Suppressor macrophage (primary cell): ENCODE results near the gene FSCN2.

Experiments used
- DNase-seq, 4 experiments: peaks; one replicate each; pipeline ENCODE4 v3.0.0-alpha.2; 2020 to 2022

Gene FSCN2

DNA sequence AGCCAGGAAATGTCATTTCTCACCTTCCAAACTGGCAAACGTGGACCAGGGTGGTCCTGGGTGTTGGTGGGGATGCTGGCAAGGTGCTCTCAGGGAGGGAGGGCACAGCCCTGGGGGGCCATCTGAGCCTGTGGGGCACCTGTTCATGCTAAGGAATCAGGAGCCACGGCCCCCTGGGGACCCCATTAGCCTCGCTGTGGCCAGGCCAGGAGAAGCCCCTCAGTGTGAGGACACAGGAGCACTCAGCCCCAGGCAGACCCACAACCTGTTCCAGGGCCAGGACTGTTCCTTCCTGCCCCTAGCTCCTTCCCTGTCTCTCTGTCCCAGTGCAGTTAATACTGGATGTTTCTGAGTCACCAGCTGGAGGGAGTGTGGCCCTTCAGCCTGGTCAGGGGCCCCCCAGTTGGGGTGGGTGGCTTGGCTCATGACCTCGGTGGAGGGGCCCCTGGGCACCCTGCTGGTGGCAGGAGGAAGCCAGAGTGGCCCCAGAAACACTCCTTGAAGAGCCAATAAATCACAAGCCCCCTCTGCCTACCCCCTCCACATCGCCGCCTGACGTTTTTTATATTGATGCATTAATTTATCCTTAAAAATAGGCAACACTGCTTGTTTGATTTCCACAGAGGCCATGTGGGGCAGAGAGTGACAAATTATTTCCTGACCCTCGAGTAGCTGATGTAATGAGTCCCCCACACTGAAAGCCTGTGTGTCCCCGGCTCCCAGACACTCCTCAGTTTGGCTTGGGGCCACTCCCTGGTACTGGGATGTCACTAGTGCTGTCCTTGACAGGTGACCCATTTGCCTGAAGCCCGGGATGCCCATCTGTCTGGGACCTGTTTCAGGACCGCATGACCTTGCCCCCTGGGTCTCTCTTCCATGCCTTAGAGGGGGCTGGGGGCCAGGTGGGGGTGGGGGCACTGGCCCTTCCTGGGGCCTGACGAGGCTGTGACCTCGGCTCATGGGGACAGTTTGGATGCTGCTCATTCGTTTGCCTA lies 37.9 kb upstream of the FSCN2 start:
- no peak for DNase-seq

DNA sequence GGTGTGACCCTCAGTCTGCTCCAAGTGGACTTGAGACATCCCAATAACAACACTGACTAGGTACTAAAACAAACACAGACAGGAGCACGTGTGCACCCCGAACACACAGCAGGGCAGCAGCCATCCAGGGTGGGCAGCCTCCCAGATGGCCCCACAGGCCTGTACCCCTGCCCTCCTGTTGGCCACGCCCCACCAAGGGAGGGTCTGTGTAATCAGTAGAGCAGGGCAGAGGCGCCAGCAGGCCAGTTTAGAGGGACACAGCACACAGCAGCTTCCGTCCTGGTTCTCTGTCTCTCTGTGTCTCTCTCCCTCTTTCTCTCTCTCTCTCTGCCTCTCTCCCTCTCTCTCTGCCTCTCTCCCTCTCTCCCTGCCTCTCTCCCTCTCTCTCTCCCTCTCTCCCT lies 37.0 kb upstream of the FSCN2 start:
- no peak for DNase-seq

DNA sequence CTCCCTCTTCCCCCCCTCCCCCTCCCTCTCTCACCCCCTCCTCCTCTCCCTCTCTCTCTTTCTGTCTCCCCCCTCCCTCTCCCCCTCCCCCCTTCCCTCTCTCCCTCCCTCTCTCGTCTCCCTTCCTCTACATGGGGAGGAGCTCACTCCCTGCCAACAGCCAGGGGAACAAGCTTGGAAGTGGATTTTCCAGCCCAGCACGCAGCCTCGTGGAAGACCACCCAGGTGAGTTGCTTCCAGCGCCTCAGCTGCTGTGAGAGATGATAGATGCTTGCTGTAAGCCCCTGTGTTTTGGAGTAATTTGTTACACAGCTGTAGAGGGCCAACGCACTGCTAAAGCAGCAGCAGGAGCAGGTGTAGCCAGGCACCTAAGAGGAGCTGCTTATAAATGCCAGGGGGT lies 36.4 kb upstream of the FSCN2 start:
- DNase-seq, result no peak

DNA sequence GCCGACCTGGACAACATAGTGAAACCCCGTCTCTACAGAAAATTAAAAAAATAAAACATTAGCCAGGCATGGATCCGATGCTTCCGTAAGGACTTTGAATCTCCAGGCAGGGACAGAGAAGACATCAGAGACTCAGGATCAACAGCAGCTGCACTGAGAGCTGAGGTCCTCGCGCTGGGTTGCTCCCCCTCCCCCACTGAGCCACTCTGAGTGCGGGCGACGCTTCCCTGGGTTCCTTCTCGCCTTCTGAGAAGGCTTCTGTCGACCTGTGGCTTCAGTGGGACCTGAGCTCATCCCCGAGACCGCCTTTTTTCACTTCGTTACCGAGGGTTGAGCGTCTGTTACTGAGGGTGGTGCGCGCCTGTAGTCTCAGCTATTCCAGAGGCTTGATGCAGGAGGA lies 36.0 kb upstream of the FSCN2 start:
- no peak for DNase-seq

DNA sequence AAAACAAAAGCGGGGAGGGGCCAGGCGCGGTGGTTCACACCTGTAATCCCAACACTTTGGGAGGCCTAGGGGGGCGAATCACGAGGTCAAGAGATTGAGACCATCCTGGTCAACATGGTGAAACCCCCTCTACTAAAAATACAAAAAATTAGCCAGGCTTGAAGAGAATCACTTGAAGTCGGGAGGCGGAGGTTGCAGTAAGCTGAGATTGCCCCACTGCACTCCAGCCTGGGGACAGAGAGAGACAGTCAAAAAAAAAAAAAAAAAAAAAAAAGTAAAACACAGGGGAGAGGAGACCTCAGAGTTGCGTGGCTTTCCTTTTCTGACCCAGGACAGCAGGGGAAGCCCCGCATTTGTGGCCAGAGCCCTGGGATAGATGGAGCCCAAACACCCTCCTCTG lies 35.5 kb upstream of the FSCN2 start:
- DNase-seq, result no peak

DNA sequence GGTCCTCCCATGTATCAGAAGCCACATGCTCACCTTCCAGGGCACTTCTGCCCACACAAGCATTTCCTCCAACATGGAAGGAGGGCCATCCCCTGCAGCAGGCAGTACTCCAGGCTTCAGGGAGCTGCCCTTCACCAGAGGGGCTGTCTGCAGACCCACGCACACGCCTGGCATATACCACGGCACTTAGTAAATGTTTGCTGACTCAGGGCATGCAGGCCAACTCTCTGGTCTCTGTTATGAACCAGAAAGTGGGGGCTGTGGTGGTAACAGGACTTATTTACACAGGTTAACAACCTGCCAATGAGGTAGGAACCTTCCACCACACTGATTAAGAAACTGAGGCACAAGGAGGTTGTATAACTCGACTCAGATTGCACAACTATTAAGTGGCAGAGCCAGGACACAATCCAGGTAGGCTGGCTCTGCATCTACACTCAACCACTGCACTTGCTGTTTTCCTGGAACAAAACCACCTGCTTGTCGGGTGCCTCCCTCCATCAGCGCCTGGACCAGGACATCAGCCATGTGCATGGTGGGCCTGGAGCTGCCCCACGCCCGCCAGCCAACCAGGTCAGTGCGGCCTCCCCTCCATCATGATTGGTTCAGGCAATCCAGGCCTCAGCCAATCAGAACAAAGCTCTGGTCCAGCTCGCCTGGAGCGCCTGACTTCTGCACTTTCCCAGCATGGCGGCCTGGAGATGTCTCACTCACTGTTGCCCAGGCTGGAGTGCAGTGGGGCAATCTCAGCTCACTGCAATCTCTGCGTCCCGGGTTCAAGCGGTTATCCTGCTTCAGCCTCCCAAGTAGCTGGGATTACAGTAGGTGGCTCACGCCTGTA lies 34.8 kb upstream of the FSCN2 start:
- no peak for DNase-seq

DNA sequence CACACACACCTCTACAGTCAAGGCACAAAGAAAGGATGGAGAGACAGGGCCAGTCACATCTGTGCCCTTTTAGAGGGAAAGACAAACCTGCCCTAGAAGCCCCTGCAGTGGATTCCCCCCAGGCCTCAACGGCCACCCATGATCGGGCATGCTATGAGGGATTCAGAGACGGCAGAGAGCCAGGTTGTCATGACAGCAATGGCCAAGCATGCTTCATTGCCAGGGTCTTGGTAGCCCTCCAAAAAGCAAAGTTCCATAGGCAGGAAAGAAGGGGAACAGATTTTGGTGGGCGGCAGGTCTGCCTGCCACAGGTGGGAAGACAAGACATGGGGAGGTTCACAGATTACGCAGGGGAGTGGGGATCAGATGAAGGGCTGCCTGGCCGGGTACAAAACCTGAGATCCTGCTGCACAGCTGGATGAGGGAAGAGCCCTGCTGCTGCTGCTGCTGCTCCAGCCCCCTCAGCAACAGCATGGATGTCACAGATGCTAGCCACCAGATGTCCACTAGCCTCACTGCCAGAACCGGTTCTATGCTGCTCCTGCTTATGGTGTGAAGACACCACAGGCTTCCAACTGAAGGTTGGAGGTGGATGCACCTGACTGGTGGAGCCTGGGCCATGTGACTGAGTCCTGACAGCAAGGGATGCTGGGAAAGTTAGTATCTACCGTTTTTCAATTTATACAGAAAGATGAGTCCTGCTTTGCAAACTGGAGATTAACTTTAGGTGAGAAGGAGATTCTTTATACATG lies 33.4 kb upstream of the FSCN2 start:
- DNase-seq, result no peak

DNA sequence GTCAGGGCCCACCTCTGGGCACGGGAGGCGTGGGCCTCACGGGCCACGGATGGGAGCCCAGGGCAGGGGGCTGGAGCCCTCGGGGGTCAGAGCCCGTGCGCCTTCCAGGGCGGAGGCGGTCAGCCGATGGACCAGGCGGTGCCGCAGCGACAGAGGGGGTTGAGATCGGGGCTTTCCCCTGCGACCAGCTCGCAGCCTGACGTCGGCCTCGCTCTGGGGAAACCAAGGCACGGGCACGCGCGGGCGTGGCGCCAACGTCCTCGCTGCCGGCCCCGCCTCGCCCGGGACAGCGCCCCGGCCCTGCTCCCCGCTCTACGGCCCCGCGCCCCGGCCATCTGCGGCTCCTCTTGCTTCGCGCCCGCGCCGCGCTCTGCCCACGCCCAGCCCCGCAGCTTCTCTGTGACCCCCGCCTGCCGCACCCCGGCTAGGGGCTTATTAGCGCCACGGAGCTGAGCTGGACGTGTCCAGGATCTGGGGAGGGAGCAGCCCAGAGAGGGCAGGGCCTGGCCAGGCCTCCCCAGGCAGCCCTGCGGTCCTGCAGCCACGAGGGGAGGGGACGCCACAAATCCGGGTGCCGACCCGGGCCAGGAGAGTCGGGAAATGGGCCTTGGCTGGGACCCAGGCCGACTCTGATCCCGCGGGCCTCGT lies 29.1 kb upstream of the FSCN2 start:
- no peak for DNase-seq

DNA sequence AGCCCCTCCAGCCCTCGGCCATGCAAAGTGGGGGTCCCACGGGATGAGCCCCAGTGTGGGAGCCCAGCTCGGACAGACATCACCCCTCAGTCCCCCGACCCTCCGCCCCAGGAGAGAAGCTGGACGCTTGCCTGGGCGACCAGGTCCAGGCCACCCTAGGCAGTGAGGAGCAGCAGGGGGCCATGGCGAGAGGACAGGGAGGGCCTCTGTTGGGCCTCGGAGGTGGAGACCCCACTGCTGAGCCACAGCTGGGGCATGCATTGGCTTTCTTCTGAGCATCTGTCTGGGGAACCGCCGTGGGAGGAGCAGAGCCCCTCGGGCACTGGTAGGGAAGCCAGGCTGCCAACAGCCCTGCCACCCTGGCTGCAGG lies 28.6 kb upstream of the FSCN2 start:
- no peak for DNase-seq

DNA sequence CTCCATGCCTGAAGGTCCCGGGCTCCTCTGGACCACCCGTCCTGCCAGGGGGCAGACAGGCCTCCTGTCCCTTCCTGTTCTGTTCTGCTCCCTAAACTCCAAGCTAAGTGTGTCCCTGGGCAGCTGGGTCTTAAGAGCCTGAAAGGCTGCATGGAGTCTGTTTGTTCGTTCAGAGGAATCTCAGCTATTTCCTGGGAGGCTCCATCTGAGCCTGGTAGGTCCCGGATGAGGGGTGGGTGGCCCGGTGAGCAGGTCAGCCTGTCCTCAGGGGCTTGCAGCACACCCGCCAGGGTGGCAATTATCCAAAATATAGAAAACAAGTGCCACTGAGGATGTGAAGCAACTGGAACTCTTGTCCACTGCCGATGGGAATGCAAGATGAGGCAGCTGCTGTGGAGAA lies 28.1 kb upstream of the FSCN2 start:
- no peak for DNase-seq

DNA sequence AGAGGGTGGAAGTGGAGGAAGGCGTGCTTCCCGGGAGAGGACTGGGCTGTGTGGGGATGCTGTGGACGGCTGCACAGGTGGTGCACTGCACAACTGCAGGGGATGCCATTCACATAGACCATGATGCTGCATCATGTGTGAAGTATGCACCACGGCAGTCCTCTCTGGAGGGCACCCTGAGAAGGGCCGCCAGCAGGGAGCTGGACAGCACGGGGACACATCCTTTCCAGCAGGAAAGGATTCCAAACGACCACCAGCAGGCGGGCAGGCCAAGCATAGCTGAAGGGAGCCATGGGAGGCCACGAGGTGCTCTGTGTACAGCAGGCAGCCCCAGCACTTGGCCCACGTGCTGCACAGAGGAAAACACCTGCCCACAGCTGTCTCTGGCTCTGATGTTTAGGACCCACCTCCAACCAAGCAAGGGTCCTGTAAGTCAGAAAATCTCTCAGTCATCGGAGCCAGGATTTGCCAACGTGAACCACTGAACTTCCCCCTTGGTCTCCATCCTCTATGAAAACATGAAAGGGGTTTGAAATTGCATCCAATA lies 25.6 kb upstream of the FSCN2 start:
- no peak for DNase-seq

DNA sequence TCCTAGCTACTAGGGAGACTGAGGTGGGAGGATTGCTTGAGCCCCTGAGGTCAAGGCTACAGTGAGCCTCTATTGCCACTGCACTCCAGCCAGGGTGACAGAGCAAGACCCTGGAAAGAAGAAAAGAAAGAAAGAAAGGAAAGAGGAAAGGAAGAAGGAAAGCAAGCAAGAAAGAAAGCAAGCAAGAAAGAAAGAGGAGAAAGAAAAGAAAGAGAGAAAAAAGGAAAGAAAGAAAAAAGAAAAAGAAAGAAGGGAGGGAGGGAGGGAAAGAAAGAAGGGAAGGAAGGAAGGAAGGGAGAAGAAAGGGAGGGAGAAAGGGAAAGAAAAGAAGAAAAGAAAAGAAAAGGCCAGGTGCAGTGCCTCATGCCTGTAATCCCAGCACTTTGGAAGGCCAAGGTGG lies 24.6 kb upstream of the FSCN2 start:
- no peak for DNase-seq

DNA sequence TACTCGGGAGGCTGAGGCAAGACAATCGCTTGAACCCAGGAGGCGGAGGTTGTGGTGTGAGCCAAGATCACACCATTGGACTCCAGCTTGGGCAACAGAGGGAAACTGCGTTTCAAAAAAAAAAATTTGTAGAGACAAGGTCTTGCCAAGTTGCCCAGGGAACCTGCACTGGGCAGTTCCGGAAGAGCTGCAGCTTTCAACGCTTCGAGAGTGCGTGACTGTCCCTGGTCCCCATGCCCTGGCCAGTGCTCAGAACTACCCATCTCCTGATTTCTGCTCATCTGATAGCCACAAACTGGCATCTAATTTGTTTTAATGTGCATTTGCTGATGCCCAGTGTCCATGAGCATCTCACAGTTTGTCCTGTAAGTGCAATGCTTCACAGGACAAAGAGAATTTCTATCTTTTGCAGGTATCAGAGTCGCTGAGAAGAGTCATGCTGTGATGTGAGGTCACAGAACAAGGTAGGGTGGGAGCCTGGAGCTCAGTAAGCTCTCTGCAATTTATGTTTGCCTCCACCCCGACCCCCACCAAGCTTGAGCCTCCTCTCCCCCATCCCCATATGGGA lies 19.5 kb upstream of the FSCN2 start:
- peak in 3 of 4 experiments; percentile 48 to 60 (median 53) for DNase-seq

DNA sequence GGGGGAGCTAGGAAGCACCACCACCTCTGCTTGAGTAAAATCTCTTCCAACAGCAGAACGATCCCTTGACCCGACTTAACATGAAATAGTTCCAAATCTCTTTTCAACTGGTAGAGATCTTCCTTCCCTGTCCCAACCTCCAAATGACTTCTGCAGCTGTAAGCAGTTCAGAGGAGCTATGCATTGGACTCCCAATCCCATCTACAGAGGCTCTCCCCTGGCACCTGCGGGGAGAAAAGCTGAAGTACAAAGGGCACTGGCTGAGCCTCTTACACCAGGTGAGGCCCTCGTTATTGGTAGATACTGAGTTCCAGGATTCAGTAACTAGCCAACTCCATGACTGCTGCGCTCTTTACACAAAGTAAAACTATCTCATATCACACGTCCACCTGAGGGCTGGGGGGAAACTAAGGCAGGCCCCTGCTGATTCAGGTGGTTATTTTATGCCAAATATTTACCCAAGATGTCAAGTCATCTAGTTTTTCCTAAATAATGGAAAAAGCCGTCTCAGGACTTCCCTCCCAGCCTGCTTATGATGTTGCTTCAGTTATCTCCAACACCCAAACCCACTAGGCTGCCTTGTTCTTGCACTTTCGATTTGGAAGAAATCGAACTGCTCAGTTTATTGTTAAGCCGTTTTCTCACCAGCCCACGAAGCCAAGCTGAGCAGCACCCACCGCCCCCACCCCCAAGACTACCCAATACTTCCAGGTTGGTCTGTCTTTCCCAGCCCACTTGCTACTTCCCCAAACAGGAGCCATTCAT lies 18.8 kb upstream of the FSCN2 start:
- peak; percentile 45 to 76 (median 69) for DNase-seq

DNA sequence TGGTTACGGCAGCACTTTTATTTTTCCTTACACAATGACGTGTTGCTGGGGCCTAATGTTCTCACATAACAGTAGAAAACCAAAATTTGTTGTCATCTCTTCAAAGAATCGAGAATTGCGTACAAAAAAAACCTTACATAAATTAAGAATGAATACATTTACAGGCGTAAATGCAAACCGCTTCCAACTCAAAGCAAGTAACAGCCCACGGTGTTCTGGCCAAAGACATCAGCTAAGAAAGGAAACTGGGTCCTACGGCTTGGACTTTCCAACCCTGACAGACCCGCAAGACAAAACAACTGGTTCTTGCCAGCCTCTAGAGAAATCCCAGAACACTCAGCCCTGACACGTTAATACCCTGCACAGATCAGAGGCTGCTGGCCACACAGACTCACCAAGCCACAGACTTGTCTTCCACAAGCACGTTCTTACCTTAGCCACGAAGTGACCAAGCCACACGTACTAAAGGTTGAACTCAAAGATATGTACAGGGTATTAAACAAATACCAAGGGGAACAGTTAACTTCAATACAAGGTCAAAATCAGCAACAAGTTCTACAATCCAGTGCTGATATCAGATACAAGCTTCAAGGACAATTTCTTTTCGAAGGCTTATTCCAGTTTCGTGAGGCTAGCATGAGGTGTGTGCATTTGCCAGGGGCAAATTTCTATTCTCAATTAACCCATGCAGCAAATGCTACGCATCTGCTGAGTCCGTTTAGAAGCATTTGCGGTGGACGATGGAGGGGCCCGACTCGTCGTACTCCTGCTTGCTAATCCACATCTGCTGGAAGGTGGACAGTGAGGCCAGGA lies 18.0 kb upstream of the FSCN2 start:
- DNase-seq, result no peak

DNA sequence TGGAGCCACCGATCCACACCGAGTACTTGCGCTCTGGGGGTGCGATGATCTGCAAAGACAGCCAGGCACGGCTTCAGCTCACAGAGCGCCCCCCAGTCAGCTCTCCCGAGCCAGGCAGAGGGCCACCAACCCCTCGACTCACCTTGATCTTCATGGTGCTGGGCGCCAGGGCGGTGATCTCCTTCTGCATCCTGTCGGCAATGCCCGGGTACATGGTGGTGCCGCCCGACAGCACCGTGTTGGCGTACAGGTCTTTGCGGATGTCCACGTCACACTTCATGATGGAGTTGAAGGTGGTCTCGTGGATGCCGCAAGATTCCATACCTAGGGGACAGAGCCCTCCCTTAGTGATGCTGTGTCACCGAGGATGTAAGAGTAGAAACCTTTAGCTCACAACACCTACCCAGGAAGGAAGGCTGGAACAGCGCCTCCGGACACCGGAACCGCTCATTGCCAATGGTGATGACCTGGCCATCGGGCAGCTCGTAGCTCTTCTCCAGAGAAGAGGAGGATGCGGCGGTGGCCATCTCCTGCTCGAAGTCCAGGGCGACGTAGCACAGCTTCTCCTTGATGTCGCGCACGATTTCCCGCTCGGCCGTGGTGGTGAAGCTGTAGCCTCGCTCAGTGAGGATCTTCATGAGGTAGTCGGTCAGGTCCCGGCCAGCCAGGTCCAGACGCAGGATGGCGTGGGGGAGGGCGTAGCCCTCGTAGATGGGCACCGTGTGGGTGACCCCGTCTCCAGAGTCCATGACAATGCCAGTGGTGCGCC lies 17.2 kb upstream of the FSCN2 start:
- DNase-seq, result peak in 3 of 4 experiments; percentile 42 to 64 (median 47)

DNA sequence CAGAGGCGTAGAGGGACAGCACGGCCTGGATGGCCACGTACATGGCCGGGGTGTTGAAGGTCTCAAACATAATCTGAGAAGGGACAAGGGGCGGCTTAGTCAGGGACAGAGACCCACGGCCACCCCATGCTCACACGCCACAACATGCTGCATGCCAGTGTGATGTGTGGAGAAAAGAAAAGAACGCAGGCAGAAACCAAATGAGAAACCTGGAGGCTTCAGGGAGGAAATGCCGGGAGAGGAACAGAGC lies 16.7 kb upstream of the FSCN2 start:
- DNase-seq, result no peak

DNA sequence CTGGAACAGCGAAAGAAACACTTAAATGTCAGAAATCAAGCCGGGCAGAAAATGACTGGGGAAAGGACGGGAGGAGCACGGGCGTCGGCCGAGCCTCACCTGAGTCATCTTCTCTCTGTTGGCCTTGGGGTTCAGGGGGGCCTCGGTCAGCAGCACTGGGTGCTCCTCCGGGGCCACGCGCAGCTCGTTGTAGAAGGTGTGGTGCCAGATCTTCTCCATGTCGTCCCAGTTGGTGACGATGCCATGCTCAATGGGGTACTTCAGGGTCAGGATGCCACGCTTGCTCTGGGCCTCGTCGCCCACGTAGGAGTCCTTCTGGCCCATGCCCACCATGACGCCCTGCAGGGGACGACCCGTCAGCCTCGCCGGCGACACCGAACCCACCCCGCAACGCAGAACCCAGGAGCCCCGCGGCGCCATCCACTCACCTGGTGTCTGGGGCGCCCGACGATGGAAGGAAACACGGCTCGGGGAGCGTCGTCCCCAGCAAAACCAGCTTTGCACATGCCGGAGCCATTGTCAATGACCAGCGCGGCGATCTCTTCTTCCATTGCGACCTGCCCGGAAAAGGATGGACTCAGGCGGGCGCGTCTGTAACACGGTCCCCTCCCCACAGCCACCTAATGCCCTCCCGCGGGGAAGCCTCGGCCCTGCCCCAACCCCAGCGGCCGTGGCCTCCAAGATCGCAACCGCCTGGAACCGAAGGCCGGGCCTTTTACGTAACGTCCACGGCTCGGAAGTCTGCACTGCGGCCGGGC lies 16.2 kb upstream of the FSCN2 start:
- DNase-seq, result peak in 3 of 4 experiments; percentile 45 to 68 (median 47)
